NOMO-1 (cell line): ENCODE data around the gene CCL17.
"Not testable (repeated sequence)": the region's sequence is repeated elsewhere in the genome, so short reads cannot be mapped to it uniquely, and the experiment has no call there.

Source experiments
- DNase-seq, 2 experiments: peaks; one replicate each; lab custom pipeline; 2025; ENCODE audit not compliant: unreplicated experiment in 2 of 2; lab: John Stamatoyannopoulos, UW

Gene CCL17

DNA sequence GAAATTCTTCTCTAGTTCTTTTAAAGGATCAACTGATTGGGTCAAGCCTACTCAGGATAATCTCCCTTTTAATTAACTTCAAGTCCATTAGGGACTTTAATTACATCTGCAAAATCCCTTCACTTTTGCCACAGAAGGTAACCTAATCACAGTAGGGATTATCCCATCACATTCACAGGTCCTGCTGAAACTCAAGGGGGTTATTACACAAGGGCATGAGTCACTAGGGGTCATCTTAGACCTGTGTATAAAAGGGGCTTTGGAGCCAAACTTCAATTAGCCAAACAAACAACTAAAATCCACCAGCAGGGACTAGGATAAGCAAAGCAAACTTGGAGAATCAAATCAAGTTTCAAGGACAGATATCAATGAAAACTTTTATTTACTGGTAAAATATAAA is 23.3 kb downstream of the CCL17 start:
- DNase-seq = no peak

- no peak for DNase-seq
These were observed 26.4 kb downstream of the CCL17 start for GRCh38 chr16:57430955-57431354.

- DNase-seq = no peak
These were observed 27.9 kb downstream of the CCL17 start for GRCh38 chr16:57432505-57432904.

DNA sequence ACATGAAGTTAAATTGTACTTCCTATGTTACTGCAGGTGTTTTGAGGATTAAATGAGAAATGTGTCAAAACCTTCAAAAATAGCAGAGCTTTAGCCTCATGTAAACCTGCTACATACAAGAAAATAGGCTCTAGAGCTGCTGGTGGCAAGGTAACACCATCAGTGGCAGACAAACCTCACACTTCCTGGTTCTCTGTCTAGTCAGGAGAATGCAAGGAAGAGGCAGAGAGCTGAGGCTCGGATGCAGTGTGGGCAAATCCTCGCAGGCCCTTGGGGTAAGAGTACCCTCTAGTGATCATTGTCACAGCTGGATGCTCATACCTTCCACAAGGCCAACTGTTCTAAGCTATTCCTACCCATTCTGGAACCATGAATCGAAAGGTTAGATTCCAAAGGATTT is 28.4 kb downstream of the CCL17 start:
- DNase-seq = no peak

- no peak for DNase-seq
These were observed 29.4 kb downstream of the CCL17 start for GRCh38 chr16:57434003-57434402.

- DNase-seq = no peak
These were observed 31.3 kb downstream of the CCL17 start for GRCh38 chr16:57435838-57436237.

DNA sequence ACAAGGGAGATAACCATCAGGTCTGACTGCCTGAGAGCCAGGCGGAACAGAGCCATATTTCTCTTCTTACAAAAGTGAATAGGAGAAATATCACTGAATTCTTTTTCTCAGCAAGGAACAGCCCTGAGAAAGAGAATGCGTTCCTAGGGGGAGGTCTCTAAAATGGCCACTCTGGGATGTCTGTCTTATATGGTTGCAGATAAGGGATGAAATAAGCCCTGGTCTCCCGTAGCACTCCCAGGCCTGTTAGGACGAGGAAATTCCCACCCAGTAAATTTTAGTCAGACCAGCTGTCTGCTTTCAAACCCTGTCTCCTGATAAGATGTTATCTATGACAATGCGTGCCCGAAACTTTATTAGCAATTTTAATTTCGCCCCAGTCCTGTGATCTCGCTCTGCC is 35.4 kb downstream of the CCL17 start:
- DNase-seq = not testable (repeated sequence)

- not testable (repeated sequence) for DNase-seq
These were observed 36.0 kb downstream of the CCL17 start for GRCh38 chr16:57440551-57440950.

GRCh38 chr16:57444711-57445110 is 40.1 kb downstream of the CCL17 start:
- DNase-seq = no peak

DNA sequence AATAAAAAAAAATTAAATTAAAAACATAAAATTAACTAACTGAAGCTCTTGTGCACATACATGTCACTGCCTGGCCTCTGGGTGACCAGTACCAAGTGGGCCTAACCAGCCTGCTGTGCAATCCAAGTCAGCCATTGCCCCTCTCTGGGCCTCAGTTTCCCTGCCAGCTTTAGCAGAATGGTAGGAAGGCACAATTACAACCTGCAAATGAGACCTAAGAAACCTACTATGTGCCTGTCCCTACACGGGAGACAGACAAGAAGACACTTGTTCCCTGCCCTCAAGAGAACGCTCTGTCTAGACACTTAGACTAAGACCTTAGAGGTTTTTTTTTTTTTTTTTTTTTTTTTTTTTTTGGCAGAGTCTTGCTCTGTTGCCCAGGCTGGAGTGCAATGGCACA is 40.9 kb downstream of the CCL17 start:
- no peak for DNase-seq

- DNase-seq = peak in 1 of 2 experiments; percentile 20
These were observed 42.1 kb downstream of the CCL17 start for GRCh38 chr16:57446531-57447185.

- DNase-seq = peak; percentile 77 to 88
These were observed 42.8 kb downstream of the CCL17 start, which contains the start of the genes CIAPIN1 and COQ9 for GRCh38 chr16:57447186-57447962. Gene CIAPIN1, minus strand, starts transcription at chr16:57447385. Its CDS starts 6,457 bp downstream, at chr16:57440928. Gene COQ9, plus strand, starts transcription at chr16:57447479. Its CDS starts 27 bp downstream, at chr16:57447506.

DNA sequence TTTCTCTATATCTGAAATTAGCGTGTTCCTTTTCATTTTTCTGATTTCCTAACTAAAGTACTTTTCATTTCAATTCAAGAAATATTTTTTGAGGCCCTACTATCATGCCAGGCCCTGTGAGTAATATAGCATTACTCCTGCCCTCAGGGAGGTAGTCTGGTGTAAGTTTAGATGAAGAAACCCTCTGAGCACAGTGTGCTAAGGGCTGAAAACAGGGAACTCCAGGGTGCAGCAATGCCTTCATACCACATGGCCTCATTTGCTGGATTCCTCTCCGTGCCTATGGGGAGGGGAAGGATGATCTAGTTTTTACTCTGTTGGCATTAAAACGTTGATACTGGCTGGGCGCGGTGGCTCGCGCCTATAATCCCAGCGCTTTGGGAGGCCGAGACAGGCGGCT is 47.5 kb downstream of the CCL17 start:
- no peak for DNase-seq

GRCh38 chr16:57462209-57462977 is 57.8 kb downstream of the CCL17 start, which contains the start of gene POLR2C:
Gene POLR2C, plus strand, starts transcription at chr16:57462679. Its CDS starts 46 bp downstream, at chr16:57462725.
- DNase-seq = peak; percentile 81 to 89

- no peak for DNase-seq
These were observed 58.4 kb downstream of the CCL17 start for GRCh38 chr16:57462978-57463362.

- DNase-seq = no peak
These were observed 60.0 kb downstream of the CCL17 start for GRCh38 chr16:57464523-57464922.
